Caco-2 (cell line): Measurements from ENCODE around the gene R3HDM2. TPM values are rescaled to one million over a fixed set of nuclear protein-coding genes. Genes with fewer than 3 reads are reported as not detected.
"Not testable (repeated sequence)": the region's sequence is repeated elsewhere in the genome, so short reads cannot be mapped to it uniquely, and the experiment has no call there.

ENCODE experiments used
- BruUV-seq: library from RNA; stranded (reverse); fragments of 400-500 nt; replicated peaks from 2 replicates; lab custom pipeline; 2021; lab: Mats Ljungman, UMichigan
- CTCF ChIA-PET: fragments of 300-600 bp; sonication (Branson Sonifier 250); formaldehyde crosslinking; loops from one replicate; lab custom pipeline; 2022; ENCODE audit warnings: antibody characterized with exemption; lab: Charles Lee
- POLR2A ChIA-PET: fragments of 300-600 bp; sonication (Branson Sonifier 250); formaldehyde crosslinking; loops from one replicate; lab custom pipeline; 2022; ENCODE audit warnings: antibody characterized with exemption; lab: Charles Lee
- DNase-seq, 2 experiments: peaks; one replicate each; pipeline versions ENCODE4 v3.0.0 to v3.0.0-alpha.2; 2020 to 2022
- H3K27me3 ChIP-seq: replicated peaks from 2 replicates; pipeline ENCODE4 v1.6.0; 2011; ENCODE audit warnings: low read length; ENCODE audit not compliant: control insufficient read depth, insufficient read depth
- H3K36me3 ChIP-seq: 2 replicates; pipeline ENCODE4 v1.5.1; 2011; ENCODE audit warnings: low read length; ENCODE audit not compliant: control insufficient read depth, insufficient read depth
- H3K4me1 ChIP-seq: fragments of 250-450 bp; sonication (Bioruptor Pico); 2 replicates; pipeline ENCODE4 v1.5.1; 2020; ENCODE audit warnings: mild to moderate bottlenecking
- H3K4me3 ChIP-seq: 2 replicates; pipeline ENCODE4 v1.5.1; 2011; ENCODE audit warnings: low read depth, mild to moderate bottlenecking, control low read depth, low read length
- H3K9me3 ChIP-seq: fragments of 250-450 bp; sonication (Bioruptor Pico); 2 replicates; pipeline ENCODE4 v1.5.1; 2020; ENCODE audit warnings: mild to moderate bottlenecking, moderate library complexity
- H3K27ac Mint-ChIP-seq: one replicate; pipeline ENCODE4 v1.8.0; 2022; ENCODE audit warnings: mixed read lengths; ENCODE audit not compliant: unreplicated experiment
- H3K27me3 Mint-ChIP-seq: one replicate; pipeline ENCODE4 v1.8.0; 2022; ENCODE audit warnings: mixed read lengths; ENCODE audit not compliant: insufficient read depth, unreplicated experiment
- H3K36me3 Mint-ChIP-seq: one replicate; pipeline ENCODE4 v1.8.0; 2022; ENCODE audit warnings: mild to moderate bottlenecking, mixed read lengths; ENCODE audit not compliant: insufficient read depth, unreplicated experiment
- H3K4me1 Mint-ChIP-seq: one replicate; pipeline ENCODE4 v1.8.0; 2022; ENCODE audit warnings: low read depth, mixed read lengths; ENCODE audit not compliant: unreplicated experiment
- H3K4me3 Mint-ChIP-seq: one replicate; pipeline ENCODE4 v1.8.0; 2022; ENCODE audit warnings: mild to moderate bottlenecking, moderate library complexity, mixed read lengths; ENCODE audit not compliant: unreplicated experiment
- H3K9me3 Mint-ChIP-seq: one replicate; pipeline ENCODE4 v1.8.0; 2022; ENCODE audit warnings: mixed read lengths; ENCODE audit not compliant: unreplicated experiment
- CTCF ChIP-seq, 2 experiments: fragments of 200-600 bp in 1 of 2; IDR thresholded peaks; 1 replicate in 1 of 2; 2 replicates in 1 of 2; pipeline versions ENCODE4 v1.5.1 to v1.8.0; 2011 to 2022; ENCODE audit warnings: antibody characterized with exemption in 1 of 2, control low read depth in 1 of 2, inconsistent platforms in 1 of 2, low read depth in 1 of 2, low read length in 1 of 2, mild to moderate bottlenecking in 1 of 2, moderate library complexity in 1 of 2; ENCODE audit not compliant: insufficient read depth in 1 of 2, severe bottlenecking in 1 of 2, unreplicated experiment in 1 of 2
- intact Hi-C: fragments of 100-400 bp; cut with micrococcal nuclease; formaldehyde crosslinking; loops from one replicate; pipeline ENCODE4 v1.10.0; 2022; ENCODE audit not compliant: unreplicated experiment
- total RNA-seq: library from RNA; stranded (reverse); gene quantifications from 2 replicates; pipeline ENCODE4 v1.2.3, GENCODE V29; 2022

The R3HDM2 gene
- total RNA-seq, 1 experiment from 2014 or later: 33.7 TPM

- Mint-ChIP-seq H3K4me1 (peaks cover 11% of the 10 kb centered on the region), H3K4me3 (no peak overlapping the region), H3K36me3 (peaks cover 11% of the 10 kb centered on the region), H3K9me3 (no peaks in the 10 kb centered on the region), H3K27ac (no peak overlapping the region), H3K27me3 (no peaks in the 10 kb centered on the region)
- CTCF ChIA-PET: interaction anchor here (1.0 kb wide), 1 partner anchor 181 kb away, joined by 6 read pairs; the partner anchor contains the start of gene GLI1
- POLR2A ChIA-PET: interaction anchor here (0.6 kb wide), 1 partner anchor 61 kb away, joined by 3 read pairs; no protein-coding TSS in a partner anchor
- intact Hi-C loops: no loop called here
- H3K9me3 ChIP-seq: no peaks in the 10 kb centered on the region
- no peaks in the 10 kb centered on the region for H3K27me3 ChIP-seq
- DNase-seq: no peak
- H3K4me3 ChIP-seq: no peak overlapping the region
- H3K36me3 ChIP-seq: peaks cover 2% of the 10 kb centered on the region; the same call in 1 of the 2 replicates
- no TSS peak for BruUV-seq
- peaks cover 13% of the 10 kb centered on the region for H3K4me1 ChIP-seq
- no peak for TF ChIP-seq CTCF (IDR thresholded peaks at IDR 0.05; ENCODE audit: insufficient read depth in 1 of 2, low read depth in 1 of 2, low read length in 1 of 2, severe bottlenecking in 1 of 2, unreplicated experiment in 1 of 2)
These were observed 152.1 kb downstream of the R3HDM2 start for GRCh38 chr12:57278465-57279381.

GRCh38 chr12:57276935-57277563 lies 153.8 kb downstream of the R3HDM2 start:
- intact Hi-C loops: loop anchor here (1.0 kb wide), 1 partner anchor 14 kb away; no protein-coding TSS in a partner anchor
- Mint-ChIP-seq H3K4me1 (peaks cover 11% of the 10 kb centered on the region), H3K4me3 (no peak overlapping the region), H3K36me3 (peaks cover 11% of the 10 kb centered on the region), H3K9me3 (no peaks in the 10 kb centered on the region), H3K27me3 (no peaks in the 10 kb centered on the region), H3K27ac (no peak overlapping the region)
- H3K27me3 ChIP-seq: no peaks in the 10 kb centered on the region
- no TSS peak for BruUV-seq
- POLR2A ChIA-PET: no interaction called here
- DNase-seq: peak in 1 of 2 experiments; percentile 55
- peaks cover 2% of the 10 kb centered on the region; the same call in 1 of the 2 replicates for H3K36me3 ChIP-seq
- CTCF ChIA-PET: interaction anchor here (0.6 to 1.2 kb wide), 2 partner anchors 10 to 171 kb away, joined by 3 to 4 read pairs; no protein-coding TSS in a partner anchor
- no peak overlapping the region for H3K4me3 ChIP-seq
- H3K9me3 ChIP-seq: no peaks in the 10 kb centered on the region
- peaks cover 13% of the 10 kb centered on the region for H3K4me1 ChIP-seq
- peak; percentile 25 to 59 for TF ChIP-seq CTCF (IDR thresholded peaks at IDR 0.05; ENCODE audit: insufficient read depth in 1 of 2, low read depth in 1 of 2, low read length in 1 of 2, severe bottlenecking in 1 of 2, unreplicated experiment in 1 of 2)

- BruUV-seq, H3K4me3 ChIP-seq, H3K27me3 ChIP-seq, H3K36me3 ChIP-seq, DNase-seq, intact Hi-C loops, H3K27me3 Mint-ChIP-seq, H3K27ac Mint-ChIP-seq, H3K9me3 Mint-ChIP-seq, H3K9me3 ChIP-seq, H3K4me3 Mint-ChIP-seq: not testable (repeated sequence)
- CTCF ChIA-PET: interaction anchor here (0.6 to 1.2 kb wide), 2 partner anchors 11 to 170 kb away, joined by 3 to 4 read pairs; no protein-coding TSS in a partner anchor
- POLR2A ChIA-PET: interaction anchor here (0.7 kb wide), 1 partner anchor 38 kb away, joined by 9 read pairs; no protein-coding TSS in a partner anchor
- peaks cover 11% of the 10 kb centered on the region for H3K4me1 Mint-ChIP-seq
- peaks cover 13% of the 10 kb centered on the region for H3K4me1 ChIP-seq
- peaks cover 11% of the 10 kb centered on the region for H3K36me3 Mint-ChIP-seq
These were observed 154.6 kb downstream of the R3HDM2 start for GRCh38 chr12:57276233-57276632.
